Thyroid gland (tissue), 4 donors: ENCODE data around the gene KIRREL2.

Experiments used
- CTCF ChIP-seq, 6 experiments: fragments of 200-600 bp in 3 of 6; fragments of 450-650 bp in 3 of 6; sonication (generic) in 3 of 6; IDR thresholded peaks; one replicate each; pipeline ENCODE4 v1.5.1; 2016 to 2019; ENCODE audit warnings: antibody characterized with exemption in 6 of 6, mild to moderate bottlenecking in 2 of 6, inconsistent platforms in 1 of 6, moderate library complexity in 1 of 6
- POLR2A ChIP-seq, 2 donors: fragments of 450-650 bp; IDR thresholded peaks; one replicate each; pipeline ENCODE4 v1.6.1; 2017; ENCODE audit warnings: antibody characterized with exemption in 2 of 2, mild to moderate bottlenecking in 2 of 2, moderate library complexity in 1 of 2

GRCh38 chr19:35862528-35862927 lies 5.8 kb downstream of the KIRREL2 start:
- TF ChIP-seq POLR2A (IDR thresholded peaks at IDR 0.05) = no peak
- TF ChIP-seq CTCF (IDR thresholded peaks at IDR 0.05) = no peak
